LHCN-M2 (cell line): ENCODE data around the gene ZNF462. TPM values are rescaled to one million over a fixed set of nuclear protein-coding genes. Genes with fewer than 3 reads are reported as not detected.

Experiments used
- DNase-seq: peaks from one replicate; pipeline ENCODE4 v3.0.0-alpha.2; 2012; ENCODE audit warnings: low read depth
- total RNA-seq: library from RNA; depleted of rRNA; stranded (reverse); fragments of >200 nt; gene quantifications from 2 replicates; pipeline ENCODE4 v1.2.3, GENCODE V29; 2014

Gene ZNF462
- total RNA-seq, 1 experiment from 2014 or later: 14.6 TPM

GRCh38 chr9:106861640-106862109, 1.3 kb upstream of the ZNF462 start:
- DNase-seq: no peak

GRCh38 chr9:106862110-106862820, 701 bp upstream of the ZNF462 start:
- peak; percentile 61 for DNase-seq

GRCh38 chr9:106864373-106865143, 1.6 kb downstream of the ZNF462 start:
- peak; percentile 38 for DNase-seq

- no peak for DNase-seq
Observed at GRCh38 chr9:106866243-106866642, 3.3 kb downstream of the ZNF462 start.

- DNase-seq: no peak
Observed at GRCh38 chr9:106867286-106867685, 4.3 kb downstream of the ZNF462 start.

- no peak for DNase-seq
Observed at GRCh38 chr9:106868087-106868486, 5.1 kb downstream of the ZNF462 start.

- DNase-seq: no peak
Observed at GRCh38 chr9:106868565-106868964, 5.6 kb downstream of the ZNF462 start.

- DNase-seq: no peak
Observed at GRCh38 chr9:106869028-106869427, 6.1 kb downstream of the ZNF462 start.

- no peak for DNase-seq
Observed at GRCh38 chr9:106869458-106869857, 6.5 kb downstream of the ZNF462 start.

GRCh38 chr9:106872641-106873040, 9.7 kb downstream of the ZNF462 start:
- DNase-seq: no peak

GRCh38 chr9:106874031-106874430, 11.1 kb downstream of the ZNF462 start:
- no peak for DNase-seq

GRCh38 chr9:106874652-106875051, 11.7 kb downstream of the ZNF462 start:
- DNase-seq: peak; percentile 74

GRCh38 chr9:106875529-106875928, 12.6 kb downstream of the ZNF462 start:
- no peak for DNase-seq

GRCh38 chr9:106877345-106877744, 14.4 kb downstream of the ZNF462 start:
- DNase-seq: no peak

- no peak for DNase-seq
Observed at GRCh38 chr9:106878081-106878837, 15.3 kb downstream of the ZNF462 start.

GRCh38 chr9:106878934-106879333, 16.0 kb downstream of the ZNF462 start:
- DNase-seq: peak; percentile 82

- DNase-seq: no peak
Observed at GRCh38 chr9:106879439-106879882, 16.5 kb downstream of the ZNF462 start.

GRCh38 chr9:106880081-106880480, 17.1 kb downstream of the ZNF462 start:
- no peak for DNase-seq

- peak; percentile 65 for DNase-seq
Observed at GRCh38 chr9:106880863-106881262, 17.9 kb downstream of the ZNF462 start.

- DNase-seq: no peak
Observed at GRCh38 chr9:106883030-106883429, 20.1 kb downstream of the ZNF462 start.

- DNase-seq: no peak
Observed at GRCh38 chr9:106883626-106884190, 20.7 kb downstream of the ZNF462 start.

- peak; percentile 94 for DNase-seq
Observed at GRCh38 chr9:106885451-106885850, 22.5 kb downstream of the ZNF462 start.
